IMR-90 (cell line): ENCODE results near the gene HCCS.

Experiments
- CEBPB ChIP-seq: IDR thresholded peaks from 2 replicates; pipeline ENCODE4 v1.6.1; 2012; ENCODE audit warnings: low read depth, low read length, improper control_type of control experiment
- FOS ChIP-seq: fragments of 150-350 bp; IDR thresholded peaks from 2 replicates; pipeline ENCODE4 v1.6.1; 2016; ENCODE audit warnings: low read depth, low read length
- MAFK ChIP-seq: IDR thresholded peaks from 2 replicates; pipeline ENCODE4 v1.6.1; 2012; ENCODE audit warnings: low read depth, low read length, improper control_type of control experiment
- MAZ ChIP-seq: IDR thresholded peaks from 2 replicates; pipeline ENCODE4 v1.6.1; 2012; ENCODE audit warnings: low read depth, mild to moderate bottlenecking, low read length, improper control_type of control experiment, moderate library complexity, borderline replicate concordance
- MXI1 ChIP-seq: IDR thresholded peaks from 2 replicates; pipeline ENCODE4 v1.6.1; 2012; ENCODE audit warnings: low read depth, mild to moderate bottlenecking, low read length, moderate library complexity, borderline replicate concordance
- POLR2A ChIP-seq: IDR thresholded peaks from 2 replicates; pipeline ENCODE4 v1.6.1; 2012; ENCODE audit warnings: mild to moderate bottlenecking, low read depth, low read length
- SMC3 ChIP-seq: fragments of 150-350 bp; IDR thresholded peaks from 2 replicates; pipeline ENCODE4 v1.6.1; 2016; ENCODE audit warnings: low read depth, mild to moderate bottlenecking, antibody characterized with exemption, low read length, moderate library complexity
- TF ChIP-seq, protein P1 (sequence below): conservative IDR thresholded peaks from 2 replicates; pipeline ENCODE4 v1.5.1; 2012; ENCODE audit warnings: mild to moderate bottlenecking, low read depth, low read length, improper control_type of control experiment
- TF ChIP-seq, protein P2 (sequence below): fragments of 150-350 bp; IDR thresholded peaks from 2 replicates; pipeline ENCODE4 v1.6.1; 2016; ENCODE audit warnings: low read depth, mild to moderate bottlenecking, low read length, moderate library complexity, borderline replicate concordance
- TF ChIP-seq, protein P3 (sequence below): fragments of 150-350 bp; IDR thresholded peaks from 2 replicates; pipeline ENCODE4 v1.6.1; 2017; ENCODE audit warnings: mild to moderate bottlenecking, antibody characterized with exemption, low read length, low read depth

DNA sequence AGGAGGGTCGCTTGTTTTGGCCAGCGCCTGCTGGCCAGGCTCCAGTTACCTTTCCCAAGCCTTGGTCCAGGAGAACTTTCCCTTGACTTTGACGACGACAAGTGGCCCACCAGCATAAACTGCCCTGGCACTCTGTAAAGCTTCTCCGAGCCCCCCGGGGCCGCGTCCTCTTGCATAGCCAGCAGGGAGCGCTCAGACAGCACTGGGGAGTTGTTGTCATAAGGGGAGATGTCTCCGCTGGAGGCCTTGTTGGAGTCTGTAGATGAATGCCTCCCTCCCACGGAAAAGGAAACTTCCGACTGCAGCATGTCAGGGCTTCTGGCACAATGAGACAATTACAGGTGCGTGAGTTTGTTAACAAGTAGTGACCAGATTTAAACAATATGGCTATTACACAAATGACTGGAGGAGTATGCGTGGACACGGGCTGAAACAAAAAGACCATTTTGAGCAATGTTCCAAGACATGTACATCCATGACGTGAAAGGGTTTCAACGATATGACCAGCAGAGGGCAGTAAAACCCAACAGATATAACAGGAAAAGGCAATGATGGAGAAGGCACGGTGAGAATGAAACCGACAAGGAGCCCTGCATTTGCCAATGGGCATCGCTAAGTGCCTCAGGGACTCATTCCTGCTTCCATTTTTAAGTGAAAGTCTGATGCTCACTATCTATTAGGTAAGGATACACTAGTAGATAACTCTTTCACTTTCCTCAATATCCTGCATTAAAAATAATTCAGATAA, 33.0 kb downstream of the HCCS start:
- TF ChIP-seq, protein P1, sequence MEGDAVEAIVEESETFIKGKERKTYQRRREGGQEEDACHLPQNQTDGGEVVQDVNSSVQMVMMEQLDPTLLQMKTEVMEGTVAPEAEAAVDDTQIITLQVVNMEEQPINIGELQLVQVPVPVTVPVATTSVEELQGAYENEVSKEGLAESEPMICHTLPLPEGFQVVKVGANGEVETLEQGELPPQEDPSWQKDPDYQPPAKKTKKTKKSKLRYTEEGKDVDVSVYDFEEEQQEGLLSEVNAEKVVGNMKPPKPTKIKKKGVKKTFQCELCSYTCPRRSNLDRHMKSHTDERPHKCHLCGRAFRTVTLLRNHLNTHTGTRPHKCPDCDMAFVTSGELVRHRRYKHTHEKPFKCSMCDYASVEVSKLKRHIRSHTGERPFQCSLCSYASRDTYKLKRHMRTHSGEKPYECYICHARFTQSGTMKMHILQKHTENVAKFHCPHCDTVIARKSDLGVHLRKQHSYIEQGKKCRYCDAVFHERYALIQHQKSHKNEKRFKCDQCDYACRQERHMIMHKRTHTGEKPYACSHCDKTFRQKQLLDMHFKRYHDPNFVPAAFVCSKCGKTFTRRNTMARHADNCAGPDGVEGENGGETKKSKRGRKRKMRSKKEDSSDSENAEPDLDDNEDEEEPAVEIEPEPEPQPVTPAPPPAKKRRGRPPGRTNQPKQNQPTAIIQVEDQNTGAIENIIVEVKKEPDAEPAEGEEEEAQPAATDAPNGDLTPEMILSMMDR = peak; percentile 71
- no peak for TF ChIP-seq POLR2A
- TF ChIP-seq CEBPB = no peak
- TF ChIP-seq MXI1 = no peak
- peak; percentile 86 for TF ChIP-seq SMC3
- no peak for TF ChIP-seq MAZ
- TF ChIP-seq MAFK = no peak
- TF ChIP-seq, protein P2, sequence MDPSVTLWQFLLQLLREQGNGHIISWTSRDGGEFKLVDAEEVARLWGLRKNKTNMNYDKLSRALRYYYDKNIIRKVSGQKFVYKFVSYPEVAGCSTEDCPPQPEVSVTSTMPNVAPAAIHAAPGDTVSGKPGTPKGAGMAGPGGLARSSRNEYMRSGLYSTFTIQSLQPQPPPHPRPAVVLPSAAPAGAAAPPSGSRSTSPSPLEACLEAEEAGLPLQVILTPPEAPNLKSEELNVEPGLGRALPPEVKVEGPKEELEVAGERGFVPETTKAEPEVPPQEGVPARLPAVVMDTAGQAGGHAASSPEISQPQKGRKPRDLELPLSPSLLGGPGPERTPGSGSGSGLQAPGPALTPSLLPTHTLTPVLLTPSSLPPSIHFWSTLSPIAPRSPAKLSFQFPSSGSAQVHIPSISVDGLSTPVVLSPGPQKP = no peak
- TF ChIP-seq, protein P3, sequence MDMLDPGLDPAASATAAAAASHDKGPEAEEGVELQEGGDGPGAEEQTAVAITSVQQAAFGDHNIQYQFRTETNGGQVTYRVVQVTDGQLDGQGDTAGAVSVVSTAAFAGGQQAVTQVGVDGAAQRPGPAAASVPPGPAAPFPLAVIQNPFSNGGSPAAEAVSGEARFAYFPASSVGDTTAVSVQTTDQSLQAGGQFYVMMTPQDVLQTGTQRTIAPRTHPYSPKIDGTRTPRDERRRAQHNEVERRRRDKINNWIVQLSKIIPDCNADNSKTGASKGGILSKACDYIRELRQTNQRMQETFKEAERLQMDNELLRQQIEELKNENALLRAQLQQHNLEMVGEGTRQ = no peak
- no peak for TF ChIP-seq FOS
